Naive thymus-derived CD8-positive, alpha-beta T cell (primary cell): Measurements from ENCODE around the gene PAX7. TPM values are rescaled to one million over a fixed set of nuclear protein-coding genes. Genes with fewer than 3 reads are reported as not detected.
A peak's percentile ranks its signal among the peaks of the same experiment; 100 is the strongest.

ENCODE experiments used
- ATAC-seq, 2 donors: fragments of 150-1000 bp; cut with Tn5 transposase in 1 of 2; sonication (Bioruptor Pico), chemical (Tn5 transposase) in 1 of 2; 1 replicate in 1 of 2; 2 replicates in 1 of 2; pipeline ENCODE4 v1.10.0; 2021; ENCODE audit warnings: mild to moderate bottlenecking in 2 of 2, moderate library complexity in 2 of 2
- POLR2A ChIA-PET: fragments of 350-600 bp; sonication (Branson Sonifier 250); formaldehyde crosslinking; loops from one replicate; lab custom pipeline; 2021; ENCODE audit warnings: antibody characterized with exemption; lab: Charles Lee
- DNase-seq, 10 donors: peaks; one replicate each; pipeline versions ENCODE4 v3.0.0 to v3.0.0-alpha.2; 2020 to 2022
- H3K27ac Mint-ChIP-seq, 10 donors: one replicate each; pipeline ENCODE4 v1.8.0; 2020 to 2022; ENCODE audit warnings: mild to moderate bottlenecking in 10 of 10, mixed read lengths in 10 of 10, moderate library complexity in 4 of 10, inconsistent platforms in 1 of 10
- H3K27me3 Mint-ChIP-seq, 5 donors: one replicate each; pipeline ENCODE4 v1.8.0; 2021 to 2022; ENCODE audit warnings: mixed read lengths in 5 of 5
- H3K36me3 Mint-ChIP-seq, 3 donors: one replicate each; pipeline ENCODE4 v1.8.0; 2020 to 2022; ENCODE audit warnings: mixed read lengths in 3 of 3, mild to moderate bottlenecking in 2 of 3, inconsistent platforms in 1 of 3
- H3K4me1 Mint-ChIP-seq, 4 donors: one replicate each; pipeline ENCODE4 v1.8.0; 2021 to 2022; ENCODE audit warnings: mixed read lengths in 4 of 4
- H3K4me3 Mint-ChIP-seq, 10 donors: one replicate each; pipeline ENCODE4 v1.8.0; 2020 to 2022; ENCODE audit warnings: mild to moderate bottlenecking in 10 of 10, mixed read lengths in 10 of 10, moderate library complexity in 6 of 10, inconsistent platforms in 1 of 10
- H3K9me3 Mint-ChIP-seq, 9 donors: one replicate each; pipeline ENCODE4 v1.8.0; 2020 to 2022; ENCODE audit warnings: mixed read lengths in 9 of 9, mild to moderate bottlenecking in 3 of 9, inconsistent platforms in 1 of 9, moderate library complexity in 1 of 9
- polyA plus RNA-seq, 3 donors: library from polyadenylated mRNA; unstranded; fragments of 300-500 nt; fragmentation: Illumina TruSeq; gene quantifications; one replicate each; pipeline ENCODE4 v1.2.3, GENCODE V29; 2021
- total RNA-seq, 8 experiments: library from RNA in 2 of 8; stranded (reverse) in 2 of 8; gene quantifications; one replicate each; pipeline ENCODE4 v1.2.3 and lab custom pipeline; 2021 to 2026

PAX7 gene
- total and polyA plus RNA-seq, 5 experiments from 2014 or later, result not detected

- Mint-ChIP-seq H3K4me3 (no peak overlapping the region), H3K4me1 (peaks cover 2 to 7% (median 5%) of the 10 kb centered on the region in 4 donors), H3K9me3 (no peaks in the 10 kb centered on the region), H3K27me3 (peaks cover 42 to 96% (median 69%) of the 10 kb centered on the region in 5 donors), H3K36me3 (no peaks in the 10 kb centered on the region), H3K27ac (no peak overlapping the region)
- POLR2A ChIA-PET, result no interaction called here
- ATAC-seq (no peak), DNase-seq (no peak)
Observed at GRCh38 chr1:18722270-18722669, 91.6 kb downstream of the PAX7 start.

GRCh38 chr1:18723206-18723605 lies 92.6 kb downstream of the PAX7 start:
- POLR2A ChIA-PET, result no interaction called here
- DNase-seq (no peak), ATAC-seq (no peak)
- Mint-ChIP-seq H3K4me1 (peaks cover 0 to 3% (median 0%) of the 10 kb centered on the region in 4 donors), H3K4me3 (no peak overlapping the region), H3K36me3 (no peaks in the 10 kb centered on the region), H3K27me3 (peaks cover 40 to 95% (median 70%) of the 10 kb centered on the region in 5 donors), H3K27ac (peak overlapping the region in 1 of 10 donors; percentile 71), H3K9me3 (no peaks in the 10 kb centered on the region)

GRCh38 chr1:18723701-18724411 lies 93.2 kb downstream of the PAX7 start:
- Mint-ChIP-seq H3K4me3 (no peak overlapping the region), H3K36me3 (no peaks in the 10 kb centered on the region), H3K27ac (peak overlapping the region in 1 of 10 donors; percentile 71), H3K9me3 (no peaks in the 10 kb centered on the region), H3K4me1 (peaks cover 0 to 3% (median 0%) of the 10 kb centered on the region in 4 donors), H3K27me3 (peaks cover 41 to 93% (median 72%) of the 10 kb centered on the region in 5 donors)
- ATAC-seq (no peak), DNase-seq (no peak)
- POLR2A ChIA-PET, result no interaction called here

GRCh38 chr1:18724801-18725200 lies 94.2 kb downstream of the PAX7 start:
- POLR2A ChIA-PET, result no interaction called here
- H3K27me3 Mint-ChIP-seq, result peaks cover 42 to 92% (median 78%) of the 10 kb centered on the region in 5 donors

GRCh38 chr1:18725231-18725895 lies 94.7 kb downstream of the PAX7 start:
- Mint-ChIP-seq H3K27me3 (peaks cover 40 to 91% (median 73%) of the 10 kb centered on the region in 5 donors), H3K4me1 (peaks cover 0 to 3% (median 0%) of the 10 kb centered on the region in 4 donors)
- POLR2A ChIA-PET, result no interaction called here

More at GRCh38 chr1:18724801-18725200, 94.2 kb downstream of the PAX7 start:
- no peak for DNase-seq
- no peak for ATAC-seq
- no peak overlapping the region for H3K27ac Mint-ChIP-seq
- H3K4me3 Mint-ChIP-seq, result no peak overlapping the region
- H3K36me3 Mint-ChIP-seq, result no peaks in the 10 kb centered on the region
- H3K9me3 Mint-ChIP-seq, result no peaks in the 10 kb centered on the region
- peaks cover 0 to 3% (median 0%) of the 10 kb centered on the region in 4 donors for H3K4me1 Mint-ChIP-seq

GRCh38 chr1:18726368-18726767 lies 95.7 kb downstream of the PAX7 start:
- H3K36me3 Mint-ChIP-seq, result no peaks in the 10 kb centered on the region
- H3K9me3 Mint-ChIP-seq, result no peaks in the 10 kb centered on the region
- H3K4me1 Mint-ChIP-seq, result peaks cover 0 to 3% (median 0%) of the 10 kb centered on the region in 4 donors
- no peak for ATAC-seq
- H3K4me3 Mint-ChIP-seq, result no peak overlapping the region
- no peak for DNase-seq
- H3K27ac Mint-ChIP-seq, result no peak overlapping the region
- H3K27me3 Mint-ChIP-seq, result peaks cover 36 to 81% (median 63%) of the 10 kb centered on the region in 5 donors
- POLR2A ChIA-PET, result no interaction called here

More at GRCh38 chr1:18725231-18725895, 94.7 kb downstream of the PAX7 start:
- no peaks in the 10 kb centered on the region for H3K36me3 Mint-ChIP-seq
- no peaks in the 10 kb centered on the region for H3K9me3 Mint-ChIP-seq
- no peak for ATAC-seq
- DNase-seq, result no peak
- H3K4me3 Mint-ChIP-seq, result no peak overlapping the region
- H3K27ac Mint-ChIP-seq, result peak overlapping the region in 1 of 10 donors; percentile 46

- no peak for ATAC-seq
- Mint-ChIP-seq H3K36me3 (no peaks in the 10 kb centered on the region), H3K27ac (no peak overlapping the region), H3K9me3 (no peaks in the 10 kb centered on the region), H3K4me1 (peaks cover 0 to 3% (median 0%) of the 10 kb centered on the region in 4 donors), H3K27me3 (peaks cover 35 to 78% (median 61%) of the 10 kb centered on the region in 5 donors), H3K4me3 (no peak overlapping the region)
- POLR2A ChIA-PET, result no interaction called here
- no peak for DNase-seq
Observed at GRCh38 chr1:18727956-18728355, 97.3 kb downstream of the PAX7 start.

GRCh38 chr1:18730321-18730720 lies 99.7 kb downstream of the PAX7 start:
- peaks cover 0 to 3% (median 0%) of the 10 kb centered on the region in 4 donors for H3K4me1 Mint-ChIP-seq
- H3K27me3 Mint-ChIP-seq, result peaks cover 31 to 84% (median 59%) of the 10 kb centered on the region in 5 donors
- no peak overlapping the region for H3K4me3 Mint-ChIP-seq
- no peak overlapping the region for H3K27ac Mint-ChIP-seq
- POLR2A ChIA-PET, result no interaction called here
- no peak for DNase-seq
- no peaks in the 10 kb centered on the region for H3K9me3 Mint-ChIP-seq
- ATAC-seq, result no peak
- no peaks in the 10 kb centered on the region for H3K36me3 Mint-ChIP-seq

GRCh38 chr1:18731148-18731547 lies 100.5 kb downstream of the PAX7 start:
- no peak overlapping the region for H3K27ac Mint-ChIP-seq
- H3K4me3 Mint-ChIP-seq, result no peak overlapping the region
- H3K9me3 Mint-ChIP-seq, result no peaks in the 10 kb centered on the region
- POLR2A ChIA-PET, result no interaction called here
- no peaks in the 10 kb centered on the region for H3K36me3 Mint-ChIP-seq
- H3K27me3 Mint-ChIP-seq, result peaks cover 28 to 76% (median 53%) of the 10 kb centered on the region in 5 donors
- no peaks in the 10 kb centered on the region for H3K4me1 Mint-ChIP-seq
- ATAC-seq, result no peak
- DNase-seq, result no peak

- no peak for DNase-seq
- no peaks in the 10 kb centered on the region for H3K4me1 Mint-ChIP-seq
- no peaks in the 10 kb centered on the region for H3K36me3 Mint-ChIP-seq
- H3K4me3 Mint-ChIP-seq, result no peak overlapping the region
- no peak for ATAC-seq
- H3K27me3 Mint-ChIP-seq, result peaks cover 28 to 70% (median 52%) of the 10 kb centered on the region in 5 donors
- no peaks in the 10 kb centered on the region for H3K9me3 Mint-ChIP-seq
- H3K27ac Mint-ChIP-seq, result no peak overlapping the region
- POLR2A ChIA-PET, result no interaction called here
Observed at GRCh38 chr1:18731591-18732235, 101.1 kb downstream of the PAX7 start.

- no peak overlapping the region for H3K4me3 Mint-ChIP-seq
- no peak overlapping the region for H3K27ac Mint-ChIP-seq
- no peak for ATAC-seq
- POLR2A ChIA-PET, result no interaction called here
- no peaks in the 10 kb centered on the region for H3K4me1 Mint-ChIP-seq
- no peak for DNase-seq
- H3K27me3 Mint-ChIP-seq, result peaks cover 20 to 65% (median 43%) of the 10 kb centered on the region in 5 donors
- H3K36me3 Mint-ChIP-seq, result no peaks in the 10 kb centered on the region
- H3K9me3 Mint-ChIP-seq, result no peaks in the 10 kb centered on the region
Observed at GRCh38 chr1:18732686-18733085, 102.0 kb downstream of the PAX7 start.

- ATAC-seq (no peak), DNase-seq (no peak)
- Mint-ChIP-seq H3K27me3 (peaks cover 16 to 65% (median 43%) of the 10 kb centered on the region in 5 donors), H3K9me3 (no peaks in the 10 kb centered on the region), H3K4me1 (no peaks in the 10 kb centered on the region), H3K27ac (no peak overlapping the region), H3K4me3 (no peak overlapping the region), H3K36me3 (no peaks in the 10 kb centered on the region)
- POLR2A ChIA-PET, result no interaction called here
Observed at GRCh38 chr1:18734001-18734400, 103.4 kb downstream of the PAX7 start.
